OCI-LY1 (cell line): ENCODE measurements around the gene NUP210.

Experiments used
- CTCF ChIP-seq: fragments of 200-600 bp; sonication (generic), shearing (Covaris generic); IDR thresholded peaks from 2 replicates; pipeline ENCODE4 v1.5.1; 2017; ENCODE audit warnings: mild to moderate bottlenecking, antibody characterized with exemption, low read length, moderate library complexity, mixed read lengths
- EZH2 ChIP-seq: fragments of 200-600 bp; sonication (generic), shearing (Covaris generic); IDR thresholded peaks from 2 replicates; pipeline ENCODE4 v1.8.0; 2017; ENCODE audit warnings: borderline replicate concordance, mixed run types, mild to moderate bottlenecking, antibody characterized with exemption, low read length, moderate library complexity, mixed read lengths

- TF ChIP-seq CTCF = no peak
- TF ChIP-seq EZH2 = no peak
Observed at GRCh38 chr3:13289771-13290285, 130.3 kb downstream of the NUP210 start.
